ENCODE results near the gene TYRO3.

The TYRO3 gene

DNA sequence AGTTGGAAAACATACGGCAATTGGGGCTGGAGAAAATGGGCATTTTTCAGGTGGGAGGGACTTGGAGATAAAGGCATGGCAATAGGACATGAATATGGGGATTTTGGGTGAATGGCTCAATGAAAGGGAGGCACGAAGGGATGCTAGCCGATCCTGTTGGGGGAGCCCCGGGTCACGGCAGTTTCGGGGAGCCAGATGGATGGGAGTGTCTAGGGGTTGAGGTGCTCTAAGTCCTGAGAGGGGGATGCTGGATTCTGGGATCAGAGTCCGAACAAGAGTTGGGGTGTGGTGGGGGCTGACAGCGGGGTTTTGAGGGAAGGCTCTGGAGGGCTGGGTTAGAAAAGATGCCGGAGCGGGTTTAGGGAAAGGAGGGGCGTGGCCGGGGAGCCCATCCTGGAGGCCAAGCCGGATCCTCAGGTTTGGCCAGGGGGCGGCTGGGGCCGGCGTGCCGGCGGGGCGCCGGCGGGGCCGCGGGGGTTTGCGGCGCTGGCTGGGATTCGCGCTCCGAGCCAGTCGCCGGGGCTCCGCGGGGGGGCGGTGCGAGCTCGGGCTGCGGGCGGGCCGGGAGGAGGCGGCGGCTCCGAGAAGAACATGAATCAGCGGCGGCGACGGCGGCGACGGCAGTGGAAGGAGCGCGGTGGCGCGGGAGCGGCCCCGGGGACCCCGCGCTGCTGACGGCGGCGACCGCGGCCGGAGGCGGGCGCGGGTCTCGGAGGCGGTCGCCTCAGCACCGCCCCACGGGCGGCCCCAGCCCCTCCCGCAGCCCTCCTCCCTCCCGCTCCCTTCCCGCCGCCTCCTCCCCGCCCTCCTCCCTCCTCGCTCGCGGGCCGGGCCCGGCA, at the start of gene TYRO3:
TSS of gene TYRO3 (plus strand) at position 813 of the 839 bp plus-strand sequence. CDS start 46 bp downstream, outside the sequence.
- H3K4me3 Mint-ChIP-seq = peak within 1 kb of the TSS; percentile 77
- H3K36me3 Mint-ChIP-seq (ENCODE audit: low read depth) = no peaks in the 10 kb centered on the region
- peaks cover 21% of the 10 kb centered on the region for H3K4me1 Mint-ChIP-seq (ENCODE audit: low read depth)
- H3K27me3 Mint-ChIP-seq = peaks cover 24% of the 10 kb centered on the region
- H3K27ac Mint-ChIP-seq = peak within 1 kb of the TSS; percentile 83
- H3K9me3 Mint-ChIP-seq = no peaks in the 10 kb centered on the region
- DNase-seq = peak; percentile 82

DNA sequence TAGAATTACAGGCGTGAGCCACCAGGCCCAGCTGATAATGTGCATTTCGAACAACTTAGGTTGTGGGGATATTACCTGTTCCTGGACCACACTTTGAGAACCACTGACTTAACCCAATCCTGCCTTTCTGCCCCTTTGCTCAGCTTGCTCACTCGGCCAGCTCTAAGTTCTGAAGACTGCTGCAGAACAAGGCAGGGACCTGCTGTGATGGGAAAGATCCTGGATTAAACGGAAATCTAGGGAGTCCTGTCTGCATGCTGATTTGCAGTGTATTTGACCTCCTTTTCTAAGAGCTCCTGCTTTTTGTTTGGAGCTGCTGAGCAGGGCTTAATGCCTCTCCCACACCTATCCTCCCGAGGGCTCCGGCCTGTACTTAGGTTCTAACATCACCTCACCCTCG, 48.3 kb upstream of the TYRO3 start:
- H3K27me3 Mint-ChIP-seq = peaks cover 41% of the 10 kb centered on the region
- H3K4me1 Mint-ChIP-seq (ENCODE audit: low read depth) = peaks cover 25% of the 10 kb centered on the region
- no peak for DNase-seq
- peaks cover 4% of the 10 kb centered on the region for H3K36me3 Mint-ChIP-seq (ENCODE audit: low read depth)
- no peaks in the 10 kb centered on the region for H3K9me3 Mint-ChIP-seq
- no peak overlapping the region for H3K4me3 Mint-ChIP-seq
- no peak overlapping the region for H3K27ac Mint-ChIP-seq

- Mint-ChIP-seq H3K27ac (no peak overlapping the region), H3K4me3 (no peak overlapping the region), H3K4me1 (ENCODE audit: low read depth) (peaks cover 25% of the 10 kb centered on the region), H3K27me3 (peaks cover 41% of the 10 kb centered on the region), H3K36me3 (ENCODE audit: low read depth) (peaks cover 9% of the 10 kb centered on the region), H3K9me3 (no peaks in the 10 kb centered on the region)
- DNase-seq = no peak
Observed at GRCh38 chr15:41511331-41511898, 47.6 kb upstream of the TYRO3 start.

GRCh38 chr15:41511899-41512369, 47.1 kb upstream of the TYRO3 start:
- Mint-ChIP-seq H3K27me3 (peaks cover 41% of the 10 kb centered on the region), H3K27ac (no peak overlapping the region), H3K4me1 (ENCODE audit: low read depth) (peaks cover 25% of the 10 kb centered on the region), H3K4me3 (peak overlapping the region; percentile 58), H3K36me3 (ENCODE audit: low read depth) (peaks cover 14% of the 10 kb centered on the region), H3K9me3 (no peaks in the 10 kb centered on the region)
- peak; percentile 52 for DNase-seq

DNA sequence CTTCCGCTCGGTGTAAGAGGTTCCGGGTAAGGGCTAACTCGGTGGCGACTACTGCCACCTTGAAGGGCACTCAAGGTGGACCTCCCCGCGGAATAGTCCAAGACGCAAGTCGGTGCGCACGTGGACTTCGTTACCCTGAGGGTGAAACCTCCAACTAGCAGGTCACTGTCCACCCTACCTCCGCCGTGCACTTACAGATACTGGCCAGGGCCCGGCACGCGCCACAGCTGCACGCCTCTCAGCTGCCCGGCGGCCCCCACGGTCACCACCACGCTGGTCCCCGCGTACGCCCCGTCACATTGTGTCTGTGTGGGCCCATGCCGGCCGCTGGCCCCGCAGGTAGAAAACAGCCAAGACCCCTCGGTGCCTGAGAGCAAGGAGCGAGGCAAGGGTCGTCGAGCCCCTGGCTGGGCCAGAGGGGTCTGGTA, 46.5 kb upstream of the TYRO3 start:
- no peak for DNase-seq
- Mint-ChIP-seq H3K27ac (no peak overlapping the region), H3K27me3 (peaks cover 41% of the 10 kb centered on the region), H3K4me1 (ENCODE audit: low read depth) (peaks cover 25% of the 10 kb centered on the region), H3K36me3 (ENCODE audit: low read depth) (peaks cover 20% of the 10 kb centered on the region), H3K4me3 (peak overlapping the region; percentile 58), H3K9me3 (no peaks in the 10 kb centered on the region)

GRCh38 chr15:41512940-41513505, 46.0 kb upstream of the TYRO3 start:
- H3K36me3 Mint-ChIP-seq (ENCODE audit: low read depth) = peaks cover 25% of the 10 kb centered on the region
- H3K27ac Mint-ChIP-seq = no peak overlapping the region
- H3K9me3 Mint-ChIP-seq = no peaks in the 10 kb centered on the region
- H3K4me1 Mint-ChIP-seq (ENCODE audit: low read depth) = peaks cover 25% of the 10 kb centered on the region
- peak overlapping the region; percentile 58 for H3K4me3 Mint-ChIP-seq
- peak; percentile 52 for DNase-seq
- peaks cover 37% of the 10 kb centered on the region for H3K27me3 Mint-ChIP-seq

DNA sequence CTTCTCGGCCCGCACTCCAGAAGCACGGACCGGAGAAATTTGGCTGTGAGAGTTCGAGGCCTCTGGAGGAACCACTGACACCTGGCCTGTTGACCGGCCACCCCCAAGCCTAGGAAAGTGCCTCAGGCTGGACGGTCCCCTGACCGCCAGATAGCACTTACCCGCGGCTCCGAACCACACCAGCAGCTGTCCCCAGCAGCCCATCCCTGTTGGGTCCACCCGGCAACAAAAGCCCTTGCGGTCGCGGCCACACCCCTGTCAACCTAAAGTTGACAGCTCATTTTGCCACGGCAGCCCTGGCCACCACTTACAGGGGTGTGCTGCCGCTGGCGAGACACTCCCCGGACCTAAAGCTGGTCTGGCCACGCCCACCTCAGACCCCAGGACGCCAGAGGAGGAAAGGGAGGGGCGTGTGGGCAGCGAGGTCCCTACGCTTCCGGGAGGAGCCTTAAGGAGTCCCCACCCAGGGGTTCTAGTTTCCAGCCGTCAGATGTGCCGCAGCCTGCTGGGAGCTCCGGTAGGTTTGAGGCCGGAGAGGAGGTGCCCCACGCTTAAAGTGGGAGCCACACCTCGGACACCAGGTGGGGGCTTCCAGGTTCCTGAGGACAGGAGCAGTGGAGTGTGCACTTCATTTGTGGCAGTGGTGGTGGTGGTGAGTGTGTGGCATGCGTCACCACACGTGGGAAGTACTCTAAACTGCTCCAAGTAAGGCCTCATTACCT, 45.3 kb upstream of the TYRO3 start, which contains the start of gene LTK:
TSS of gene LTK (minus strand) at position 322 of the 722 bp plus-strand sequence. CDS start at position 204, 118 bp downstream.
- peak; percentile 52 for DNase-seq
- H3K9me3 Mint-ChIP-seq = no peaks in the 10 kb centered on the region
- H3K4me1 Mint-ChIP-seq (ENCODE audit: low read depth) = peaks cover 25% of the 10 kb centered on the region
- H3K36me3 Mint-ChIP-seq (ENCODE audit: low read depth) = peaks cover 26% of the 10 kb centered on the region
- peak within 1 kb of the TSS; percentile 58 for H3K4me3 Mint-ChIP-seq
- H3K27me3 Mint-ChIP-seq = peaks cover 35% of the 10 kb centered on the region
- H3K27ac Mint-ChIP-seq = no peak within 1 kb of the TSS

- Mint-ChIP-seq H3K27ac (no peak overlapping the region), H3K36me3 (ENCODE audit: low read depth) (peaks cover 51% of the 10 kb centered on the region), H3K9me3 (no peaks in the 10 kb centered on the region), H3K4me3 (no peak overlapping the region), H3K4me1 (ENCODE audit: low read depth) (peaks cover 16% of the 10 kb centered on the region), H3K27me3 (peaks cover 13% of the 10 kb centered on the region)
- no peak for DNase-seq
Observed at GRCh38 chr15:41517895-41518449, 41.0 kb upstream of the TYRO3 start.

DNA sequence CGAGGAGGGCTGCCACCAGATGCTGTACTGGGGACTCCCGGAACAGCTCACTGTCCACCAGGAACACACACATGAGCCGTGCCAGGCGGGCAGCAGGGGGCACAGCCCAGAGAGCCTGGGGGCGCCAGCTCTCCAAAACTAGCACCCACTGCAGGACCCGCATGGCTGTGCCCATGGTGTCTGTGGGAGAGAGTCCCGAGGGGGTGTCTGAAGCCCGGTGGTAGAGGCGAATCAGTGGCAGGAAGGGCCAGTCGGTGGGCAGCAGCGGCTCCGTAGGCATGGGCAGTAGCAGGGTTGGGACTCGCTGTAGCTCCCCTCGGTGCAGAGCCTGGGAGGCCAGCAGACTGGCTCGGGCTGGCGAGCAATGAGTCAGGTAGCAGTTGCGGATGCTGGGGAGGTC, 38.4 kb upstream of the TYRO3 start:
- H3K4me3 Mint-ChIP-seq = no peak overlapping the region
- no peaks in the 10 kb centered on the region for H3K27me3 Mint-ChIP-seq
- no peaks in the 10 kb centered on the region for H3K4me1 Mint-ChIP-seq (ENCODE audit: low read depth)
- H3K27ac Mint-ChIP-seq = no peak overlapping the region
- peaks cover 68% of the 10 kb centered on the region for H3K36me3 Mint-ChIP-seq (ENCODE audit: low read depth)
- DNase-seq = no peak
- no peaks in the 10 kb centered on the region for H3K9me3 Mint-ChIP-seq

DNA sequence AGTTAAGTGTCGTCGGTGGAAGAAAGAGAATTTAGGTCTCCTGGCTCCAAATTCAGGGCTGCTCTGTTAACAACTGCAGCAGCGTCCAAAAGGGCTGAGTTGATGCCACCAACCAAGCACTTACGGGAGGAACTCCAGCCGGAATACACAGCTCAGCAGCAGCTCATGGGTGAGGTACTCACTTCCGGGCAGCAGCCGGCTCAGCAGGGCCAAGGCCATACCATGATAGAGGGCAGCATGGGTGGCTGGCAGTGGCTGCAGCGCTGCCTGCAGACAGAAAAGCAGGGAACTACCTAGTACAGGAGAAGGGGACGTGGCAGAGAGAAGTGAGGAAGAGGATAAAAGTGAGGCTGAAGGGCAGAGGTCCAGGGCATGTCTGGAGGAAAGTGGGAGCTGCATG, 37.4 kb upstream of the TYRO3 start:
- peaks cover 71% of the 10 kb centered on the region for H3K36me3 Mint-ChIP-seq (ENCODE audit: low read depth)
- no peak for DNase-seq
- H3K27me3 Mint-ChIP-seq = no peaks in the 10 kb centered on the region
- no peak overlapping the region for H3K4me3 Mint-ChIP-seq
- H3K9me3 Mint-ChIP-seq = no peaks in the 10 kb centered on the region
- H3K27ac Mint-ChIP-seq = peak overlapping the region; percentile 42
- H3K4me1 Mint-ChIP-seq (ENCODE audit: low read depth) = no peaks in the 10 kb centered on the region

DNA sequence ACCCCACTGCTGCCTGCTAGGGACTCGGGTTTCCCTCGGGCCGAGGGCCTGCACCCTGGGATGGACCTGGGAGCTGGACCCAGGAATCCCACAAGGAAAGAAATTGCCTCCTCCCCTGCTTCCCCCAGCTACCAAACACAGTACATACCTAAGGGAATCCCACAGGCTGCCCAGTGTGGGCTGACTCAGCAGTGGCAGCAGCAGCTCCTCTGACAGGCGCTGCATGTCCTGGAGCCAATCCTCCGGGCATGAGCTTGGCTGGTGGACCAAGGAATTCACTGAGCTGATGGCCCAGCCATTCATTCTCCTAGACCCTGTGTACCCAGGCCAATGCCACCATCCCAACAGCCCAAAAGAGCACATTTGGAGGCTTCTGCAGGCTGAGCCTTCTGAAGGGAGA, 35.9 kb upstream of the TYRO3 start:
- no peaks in the 10 kb centered on the region for H3K9me3 Mint-ChIP-seq
- no peak overlapping the region for H3K27ac Mint-ChIP-seq
- H3K4me1 Mint-ChIP-seq (ENCODE audit: low read depth) = no peaks in the 10 kb centered on the region
- no peak overlapping the region for H3K4me3 Mint-ChIP-seq
- DNase-seq = no peak
- peaks cover 71% of the 10 kb centered on the region for H3K36me3 Mint-ChIP-seq (ENCODE audit: low read depth)
- H3K27me3 Mint-ChIP-seq = no peaks in the 10 kb centered on the region

DNA sequence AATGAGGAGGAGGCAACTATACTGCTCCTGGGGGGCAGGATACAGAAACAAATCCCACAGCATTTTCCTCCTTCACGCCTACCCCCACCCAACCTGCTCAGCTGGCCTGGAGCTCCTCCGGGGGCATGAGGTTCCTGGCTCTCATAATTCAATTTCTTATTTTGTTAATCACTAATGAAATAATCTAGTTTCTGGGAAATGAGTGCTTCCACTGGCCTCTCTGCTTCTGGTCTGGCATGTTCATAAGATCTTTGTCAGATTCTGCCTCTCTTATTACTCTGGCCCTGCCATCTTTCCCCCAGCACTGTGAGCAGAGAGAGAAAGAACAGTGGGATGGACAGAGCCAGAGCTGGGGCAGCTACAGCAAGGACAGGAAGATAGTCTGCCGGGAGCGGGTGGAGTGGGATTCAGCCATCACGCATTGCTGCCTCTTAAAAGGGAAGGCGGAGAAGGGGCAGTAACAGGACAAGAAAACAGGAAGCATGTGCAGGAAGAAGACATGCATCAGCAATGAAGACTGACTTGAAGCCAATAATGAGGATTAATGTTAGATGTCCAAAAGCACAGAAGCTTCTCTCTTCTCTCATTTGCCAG, 28.6 kb upstream of the TYRO3 start:
- H3K4me1 Mint-ChIP-seq (ENCODE audit: low read depth) = no peaks in the 10 kb centered on the region
- peaks cover 96% of the 10 kb centered on the region for H3K36me3 Mint-ChIP-seq (ENCODE audit: low read depth)
- H3K4me3 Mint-ChIP-seq = no peak overlapping the region
- H3K27me3 Mint-ChIP-seq = no peaks in the 10 kb centered on the region
- DNase-seq = no peak
- H3K9me3 Mint-ChIP-seq = no peaks in the 10 kb centered on the region
- H3K27ac Mint-ChIP-seq = no peak overlapping the region

DNA sequence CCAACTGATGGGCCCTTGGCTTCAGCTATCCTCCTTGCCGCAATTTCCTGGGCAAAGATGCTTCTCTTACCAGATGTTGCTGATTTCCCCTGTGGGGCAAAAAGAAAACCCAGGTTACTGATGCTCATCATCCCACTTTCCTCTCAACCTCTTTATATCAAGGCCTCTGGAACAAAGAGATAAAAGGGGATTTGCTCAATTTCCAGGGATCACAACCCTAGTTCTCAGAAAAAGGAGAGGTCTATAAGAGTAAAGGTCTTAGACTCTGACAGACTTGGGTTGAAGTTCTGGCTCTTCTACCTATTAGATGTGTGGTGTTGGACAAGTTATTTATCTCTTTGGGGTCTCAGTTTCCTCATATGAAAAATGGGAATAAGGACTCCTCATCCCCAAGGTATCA, 23.5 kb upstream of the TYRO3 start:
- Mint-ChIP-seq H3K36me3 (ENCODE audit: low read depth) (peaks cover 73% of the 10 kb centered on the region), H3K4me1 (ENCODE audit: low read depth) (peaks cover 5% of the 10 kb centered on the region), H3K4me3 (no peak overlapping the region), H3K27me3 (no peaks in the 10 kb centered on the region), H3K27ac (no peak overlapping the region), H3K9me3 (no peaks in the 10 kb centered on the region)
- no peak for DNase-seq

- H3K4me3 Mint-ChIP-seq = no peak overlapping the region
- H3K36me3 Mint-ChIP-seq (ENCODE audit: low read depth) = peaks cover 72% of the 10 kb centered on the region
- H3K27ac Mint-ChIP-seq = no peak overlapping the region
- no peak for DNase-seq
- H3K9me3 Mint-ChIP-seq = no peaks in the 10 kb centered on the region
- peaks cover 9% of the 10 kb centered on the region for H3K4me1 Mint-ChIP-seq (ENCODE audit: low read depth)
- H3K27me3 Mint-ChIP-seq = no peaks in the 10 kb centered on the region
Observed at GRCh38 chr15:41536866-41537265, 22.1 kb upstream of the TYRO3 start.
